HL-60 (cell line): ENCODE results near the gene AFF3.

ENCODE experiments used
- GABPA ChIP-seq: IDR thresholded peaks from 2 replicates; pipeline ENCODE4 v1.6.1; 2012; ENCODE audit warnings: low read depth
- POLR2AphosphoS5 ChIP-seq: IDR thresholded peaks from 2 replicates; pipeline ENCODE4 v1.6.1; 2012; ENCODE audit warnings: low read depth
- SPI1 ChIP-seq: IDR thresholded peaks from 2 replicates; pipeline ENCODE4 v1.6.1; 2012; ENCODE audit warnings: low read depth, mild to moderate bottlenecking, borderline replicate concordance
- TF ChIP-seq, protein P1 (sequence below): IDR thresholded peaks from one replicate; pipeline ENCODE4 v1.5.1; 2011; ENCODE audit warnings: low read length, control low read depth, inconsistent platforms; ENCODE audit not compliant: insufficient read depth
- TF ChIP-seq, protein P2 (sequence below): IDR thresholded peaks from 2 replicates; pipeline ENCODE4 v1.6.1; 2012; ENCODE audit warnings: low read depth; ENCODE audit not compliant: insufficient replicate concordance

DNA sequence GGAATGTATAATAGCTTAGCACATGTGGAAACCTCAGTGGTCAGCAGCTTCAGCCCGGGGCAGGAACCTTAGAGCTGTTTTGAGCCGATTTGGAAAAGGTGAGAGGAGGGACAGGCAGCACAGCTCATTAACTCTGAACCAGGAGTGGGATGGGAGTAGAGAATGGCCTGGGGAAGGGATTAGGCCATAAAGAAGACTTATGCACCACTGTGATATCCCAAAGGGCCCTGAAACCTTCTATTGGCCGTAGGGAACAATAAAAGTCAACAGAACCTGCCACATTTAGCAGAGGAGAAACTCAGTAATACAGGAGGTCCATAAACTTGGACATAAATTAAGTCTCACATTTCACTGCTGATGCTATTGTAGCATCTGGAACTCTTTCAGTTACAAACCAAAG is 528.4 kb downstream of the AFF3 start:
- TF ChIP-seq, protein P1, sequence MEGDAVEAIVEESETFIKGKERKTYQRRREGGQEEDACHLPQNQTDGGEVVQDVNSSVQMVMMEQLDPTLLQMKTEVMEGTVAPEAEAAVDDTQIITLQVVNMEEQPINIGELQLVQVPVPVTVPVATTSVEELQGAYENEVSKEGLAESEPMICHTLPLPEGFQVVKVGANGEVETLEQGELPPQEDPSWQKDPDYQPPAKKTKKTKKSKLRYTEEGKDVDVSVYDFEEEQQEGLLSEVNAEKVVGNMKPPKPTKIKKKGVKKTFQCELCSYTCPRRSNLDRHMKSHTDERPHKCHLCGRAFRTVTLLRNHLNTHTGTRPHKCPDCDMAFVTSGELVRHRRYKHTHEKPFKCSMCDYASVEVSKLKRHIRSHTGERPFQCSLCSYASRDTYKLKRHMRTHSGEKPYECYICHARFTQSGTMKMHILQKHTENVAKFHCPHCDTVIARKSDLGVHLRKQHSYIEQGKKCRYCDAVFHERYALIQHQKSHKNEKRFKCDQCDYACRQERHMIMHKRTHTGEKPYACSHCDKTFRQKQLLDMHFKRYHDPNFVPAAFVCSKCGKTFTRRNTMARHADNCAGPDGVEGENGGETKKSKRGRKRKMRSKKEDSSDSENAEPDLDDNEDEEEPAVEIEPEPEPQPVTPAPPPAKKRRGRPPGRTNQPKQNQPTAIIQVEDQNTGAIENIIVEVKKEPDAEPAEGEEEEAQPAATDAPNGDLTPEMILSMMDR = no peak
- TF ChIP-seq POLR2AphosphoS5 = no peak
- TF ChIP-seq, protein P2, sequence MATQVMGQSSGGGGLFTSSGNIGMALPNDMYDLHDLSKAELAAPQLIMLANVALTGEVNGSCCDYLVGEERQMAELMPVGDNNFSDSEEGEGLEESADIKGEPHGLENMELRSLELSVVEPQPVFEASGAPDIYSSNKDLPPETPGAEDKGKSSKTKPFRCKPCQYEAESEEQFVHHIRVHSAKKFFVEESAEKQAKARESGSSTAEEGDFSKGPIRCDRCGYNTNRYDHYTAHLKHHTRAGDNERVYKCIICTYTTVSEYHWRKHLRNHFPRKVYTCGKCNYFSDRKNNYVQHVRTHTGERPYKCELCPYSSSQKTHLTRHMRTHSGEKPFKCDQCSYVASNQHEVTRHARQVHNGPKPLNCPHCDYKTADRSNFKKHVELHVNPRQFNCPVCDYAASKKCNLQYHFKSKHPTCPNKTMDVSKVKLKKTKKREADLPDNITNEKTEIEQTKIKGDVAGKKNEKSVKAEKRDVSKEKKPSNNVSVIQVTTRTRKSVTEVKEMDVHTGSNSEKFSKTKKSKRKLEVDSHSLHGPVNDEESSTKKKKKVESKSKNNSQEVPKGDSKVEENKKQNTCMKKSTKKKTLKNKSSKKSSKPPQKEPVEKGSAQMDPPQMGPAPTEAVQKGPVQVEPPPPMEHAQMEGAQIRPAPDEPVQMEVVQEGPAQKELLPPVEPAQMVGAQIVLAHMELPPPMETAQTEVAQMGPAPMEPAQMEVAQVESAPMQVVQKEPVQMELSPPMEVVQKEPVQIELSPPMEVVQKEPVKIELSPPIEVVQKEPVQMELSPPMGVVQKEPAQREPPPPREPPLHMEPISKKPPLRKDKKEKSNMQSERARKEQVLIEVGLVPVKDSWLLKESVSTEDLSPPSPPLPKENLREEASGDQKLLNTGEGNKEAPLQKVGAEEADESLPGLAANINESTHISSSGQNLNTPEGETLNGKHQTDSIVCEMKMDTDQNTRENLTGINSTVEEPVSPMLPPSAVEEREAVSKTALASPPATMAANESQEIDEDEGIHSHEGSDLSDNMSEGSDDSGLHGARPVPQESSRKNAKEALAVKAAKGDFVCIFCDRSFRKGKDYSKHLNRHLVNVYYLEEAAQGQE = no peak
- TF ChIP-seq SPI1 = no peak
- TF ChIP-seq GABPA = no peak
